Fibroblast of villous mesenchyme (primary cell): ENCODE results near the gene NLK. TPM values are rescaled to one million over a fixed set of nuclear protein-coding genes. Genes with fewer than 3 reads are reported as not detected.

ENCODE experiments used
- DNase-seq: peaks from one replicate; pipeline ENCODE4 v3.0.0-alpha.2; 2010; ENCODE audit warnings: low read depth
- H3K4me3 ChIP-seq: 2 replicates; pipeline ENCODE4 v1.5.1; 2011; ENCODE audit warnings: low read depth, mild to moderate bottlenecking, low read length
- CTCF ChIP-seq: IDR thresholded peaks from 2 replicates; pipeline ENCODE4 v1.5.1; 2012; ENCODE audit warnings: low read depth, mild to moderate bottlenecking, low read length; ENCODE audit not compliant: insufficient read depth
- total RNA-seq: library from RNA; depleted of rRNA; stranded (reverse); fragments of >200 nt; gene quantifications from 2 replicates; pipeline ENCODE4 v1.2.3, GENCODE V29; 2012

NLK gene
- total RNA-seq, 1 donor: 33.7 TPM

GRCh38 chr17:28188841-28189263, 146.4 kb downstream of the NLK start:
- no peak for TF ChIP-seq CTCF
- H3K4me3 ChIP-seq: no peak overlapping the region
- DNase-seq: peak; percentile 28

- no peak overlapping the region for H3K4me3 ChIP-seq
- TF ChIP-seq CTCF: no peak
- DNase-seq: peak; percentile 23
Observed at GRCh38 chr17:28189667-28190066, 147.2 kb downstream of the NLK start.

GRCh38 chr17:28191018-28191417, 148.5 kb downstream of the NLK start:
- no peak overlapping the region for H3K4me3 ChIP-seq

GRCh38 chr17:28193241-28193640, 150.8 kb downstream of the NLK start:
- H3K4me3 ChIP-seq: no peak overlapping the region
- DNase-seq: no peak
- TF ChIP-seq CTCF: no peak

More at GRCh38 chr17:28191018-28191417, 148.5 kb downstream of the NLK start:
- DNase-seq: no peak
- no peak for TF ChIP-seq CTCF

GRCh38 chr17:28194382-28194781, 151.9 kb downstream of the NLK start:
- TF ChIP-seq CTCF: no peak
- no peak overlapping the region for H3K4me3 ChIP-seq
- no peak for DNase-seq

- no peak for TF ChIP-seq CTCF
- no peak overlapping the region for H3K4me3 ChIP-seq
- DNase-seq: peak; percentile 39
Observed at GRCh38 chr17:28196636-28197035, 154.2 kb downstream of the NLK start.

- DNase-seq: no peak
- no peak for TF ChIP-seq CTCF
- no peak overlapping the region for H3K4me3 ChIP-seq
Observed at GRCh38 chr17:28199115-28199514, 156.6 kb downstream of the NLK start.
